ENCODE results near the gene AP1G1.
"Not testable (repeated sequence)": the region's sequence is repeated elsewhere in the genome, so short reads cannot be mapped to it uniquely, and the experiment has no call there.

AP1G1 gene

GRCh38 chr16:71807905-71808592, 585 bp downstream of the AP1G1 start:
- DNase-seq: no peak

DNA sequence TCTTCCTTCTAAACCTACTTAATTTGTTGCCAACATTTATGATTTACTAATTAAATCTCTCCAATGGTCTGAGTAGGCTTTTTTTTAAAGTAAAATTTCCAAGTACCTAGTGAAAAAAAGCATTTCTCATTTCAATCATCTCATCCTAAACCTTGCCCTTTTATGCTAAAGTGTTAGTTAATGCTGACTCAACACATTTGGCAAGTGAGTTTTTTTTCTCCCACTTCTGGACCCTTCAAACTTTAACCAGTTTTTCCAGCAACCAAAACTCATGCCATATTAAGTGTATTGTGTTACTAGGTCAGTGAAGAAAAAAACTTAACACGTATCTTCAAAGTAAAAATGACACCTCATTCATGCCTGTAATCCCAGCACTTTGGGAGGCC, 5.3 kb downstream of the AP1G1 start:
- no peak for DNase-seq

- DNase-seq: no peak
Observed at GRCh38 chr16:71796501-71797097, 12.0 kb downstream of the AP1G1 start.

GRCh38 chr16:71794943-71795342, 13.7 kb downstream of the AP1G1 start:
- DNase-seq: no peak

GRCh38 chr16:71794018-71794417, 14.6 kb downstream of the AP1G1 start:
- DNase-seq: no peak

DNA sequence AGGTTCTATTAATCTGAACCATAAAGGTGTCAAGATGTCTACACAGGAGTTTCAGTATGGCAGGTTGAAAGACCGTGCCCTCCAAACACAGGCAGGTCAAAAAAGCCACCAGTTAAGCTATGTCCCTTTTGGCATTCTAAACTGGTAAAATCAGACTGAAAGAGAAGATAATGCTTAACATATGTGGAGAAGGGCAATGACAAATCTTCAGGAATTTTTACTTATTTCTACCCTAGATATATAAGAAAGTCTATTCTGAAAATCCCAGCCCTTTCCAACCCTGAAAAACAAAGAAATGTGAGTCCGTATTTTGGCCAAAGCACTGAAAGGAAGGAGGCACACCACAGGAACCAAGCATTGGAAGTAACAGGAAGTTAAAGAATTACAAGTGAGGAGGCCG, 16.5 kb downstream of the AP1G1 start:
- DNase-seq: no peak

- not testable (repeated sequence) for DNase-seq
Observed at GRCh38 chr16:71790329-71790728, 18.3 kb downstream of the AP1G1 start.

DNA sequence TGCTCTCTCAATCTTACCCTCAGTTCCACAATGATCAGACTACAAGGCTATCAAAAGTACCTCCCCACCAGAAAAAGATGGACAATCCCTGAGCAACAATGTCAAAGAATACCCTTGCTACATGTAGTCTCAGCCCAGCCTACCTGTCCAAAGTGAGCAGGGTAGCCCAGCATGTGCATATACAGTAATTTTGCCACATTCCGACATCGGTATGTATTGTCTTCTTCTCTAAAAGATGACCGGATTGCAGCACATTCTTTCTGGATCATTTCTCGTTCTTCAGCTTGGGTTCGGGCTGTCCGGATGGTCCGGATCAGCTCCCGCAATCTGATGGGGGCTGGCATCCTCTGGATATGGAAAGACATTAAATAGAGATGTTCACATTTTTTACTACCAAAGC, 19.5 kb downstream of the AP1G1 start:
- DNase-seq: no peak

DNA sequence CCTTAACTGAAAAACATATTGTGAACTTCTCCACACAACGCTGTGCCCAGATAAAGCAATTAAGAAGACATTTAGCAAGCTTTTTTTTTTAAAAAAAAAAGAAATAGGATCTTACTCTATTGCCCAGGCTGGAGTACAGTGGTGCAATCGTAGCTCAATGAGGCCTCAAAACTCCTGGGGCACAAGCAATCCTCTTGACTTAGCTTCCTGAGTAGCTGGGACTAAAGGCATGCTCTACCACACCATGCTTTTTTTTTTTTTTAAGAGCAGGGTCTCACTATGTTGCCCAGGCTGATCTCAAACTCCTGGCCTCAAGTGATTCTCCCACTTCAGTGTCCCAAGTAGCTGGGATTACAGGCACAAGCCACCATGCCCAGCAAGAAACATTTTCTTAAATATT, 20.1 kb downstream of the AP1G1 start:
- no peak for DNase-seq

DNA sequence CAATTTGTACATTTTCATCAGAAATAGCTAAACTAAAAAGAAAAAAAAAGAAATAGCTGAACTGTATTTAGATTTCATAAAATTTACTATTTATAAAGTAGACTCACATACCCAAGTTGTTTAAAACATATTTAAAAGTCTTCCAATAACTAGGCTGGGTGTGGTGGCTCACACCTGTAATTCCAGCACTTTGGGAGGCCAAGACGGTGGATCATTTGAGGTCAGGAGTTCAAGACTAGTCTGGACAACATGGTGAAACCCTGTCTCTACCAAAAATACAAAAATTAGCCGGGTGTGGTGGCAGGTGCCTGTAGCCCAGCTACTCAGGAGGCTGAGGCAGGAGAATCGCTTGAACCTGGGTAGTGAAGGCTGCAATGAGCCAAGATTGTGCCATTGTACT, 23.5 kb downstream of the AP1G1 start:
- DNase-seq: not testable (repeated sequence)

DNA sequence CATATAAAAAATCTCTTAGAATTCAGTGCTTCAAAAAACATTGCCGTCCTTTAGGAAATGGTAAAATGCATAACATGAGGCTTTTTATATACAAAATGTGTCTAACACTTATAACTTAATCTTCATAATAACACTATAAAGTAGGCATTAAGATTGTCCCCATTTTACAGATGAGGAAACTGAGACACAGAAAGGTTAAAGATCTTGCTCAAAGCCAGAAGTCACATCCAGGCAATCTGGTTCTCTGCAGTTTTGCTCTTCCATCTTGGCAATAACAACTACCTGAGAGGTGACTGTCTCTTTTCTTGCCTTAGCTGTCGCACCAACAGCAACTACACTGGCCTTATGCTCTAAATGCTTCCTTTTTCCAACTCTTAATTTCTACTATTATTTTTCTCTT, 24.5 kb downstream of the AP1G1 start:
- no peak for DNase-seq

GRCh38 chr16:71781741-71782140, 26.9 kb downstream of the AP1G1 start:
- no peak for DNase-seq

DNA sequence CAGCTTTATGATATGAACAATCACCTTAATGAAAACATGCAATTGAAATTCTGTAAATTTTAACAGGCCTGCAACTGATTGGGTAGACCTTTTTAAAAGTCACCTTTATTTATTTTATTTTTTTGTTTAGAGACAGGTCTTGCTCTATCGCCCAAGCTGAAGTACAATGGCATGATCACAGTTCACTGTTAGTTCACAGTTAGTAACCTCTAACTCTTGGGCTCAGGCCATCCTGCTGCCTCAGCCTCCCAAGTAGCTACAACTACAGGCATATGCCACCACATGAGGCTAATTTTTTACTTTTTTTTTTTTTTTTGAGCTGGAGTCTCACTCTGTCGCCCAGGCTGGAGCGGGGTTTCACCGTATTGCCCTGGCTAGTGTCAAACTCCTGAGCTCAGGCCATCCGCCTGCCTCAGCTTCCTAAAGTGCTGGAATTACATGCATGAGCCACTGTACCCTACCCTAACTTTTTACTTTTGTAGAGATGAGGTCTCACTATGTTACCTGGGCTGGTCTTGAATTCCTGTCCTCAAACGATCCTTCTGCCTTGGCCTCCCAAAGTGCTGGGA, 28.0 kb downstream of the AP1G1 start:
- no peak for DNase-seq

DNA sequence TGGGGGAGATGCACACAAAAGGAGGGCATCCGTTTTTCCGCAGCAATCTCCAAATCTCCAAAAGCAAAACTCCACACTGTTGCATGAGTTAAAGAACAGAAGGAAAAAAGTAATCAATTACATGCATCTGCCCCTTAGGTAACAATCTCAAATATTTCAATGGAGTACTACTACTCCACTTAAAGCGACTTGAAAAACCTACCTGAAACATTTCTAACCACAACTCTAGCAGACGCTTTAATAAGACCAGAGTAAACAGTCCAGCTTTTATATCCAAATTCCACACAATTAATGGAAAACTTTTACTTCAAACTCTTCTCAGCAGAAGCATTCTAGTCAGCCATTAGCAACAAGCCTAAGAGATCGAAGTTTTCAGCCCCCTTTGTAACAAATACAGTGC, 29.9 kb downstream of the AP1G1 start:
- no peak for DNase-seq

DNA sequence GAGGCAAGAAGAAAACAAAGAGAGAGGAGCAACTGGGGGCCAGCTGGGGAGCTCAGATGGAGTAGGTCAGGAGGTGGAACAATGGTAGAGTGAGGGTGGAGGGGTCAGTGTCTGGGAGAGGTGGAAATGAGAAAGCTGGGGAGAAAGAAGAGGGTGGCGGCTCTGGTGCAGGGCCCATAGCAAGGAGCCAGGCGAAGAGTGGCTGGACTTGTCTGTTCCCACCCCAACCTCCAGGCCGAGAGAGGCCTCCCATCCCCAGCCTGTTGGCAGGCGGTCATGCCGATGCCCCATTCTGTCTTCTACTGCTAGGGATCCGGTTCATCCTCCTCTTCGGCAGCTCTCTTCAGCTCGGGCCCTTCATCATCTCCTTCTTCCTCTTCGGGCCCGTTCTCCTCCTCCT, 31.3 kb downstream of the AP1G1 start:
- no peak for DNase-seq

DNA sequence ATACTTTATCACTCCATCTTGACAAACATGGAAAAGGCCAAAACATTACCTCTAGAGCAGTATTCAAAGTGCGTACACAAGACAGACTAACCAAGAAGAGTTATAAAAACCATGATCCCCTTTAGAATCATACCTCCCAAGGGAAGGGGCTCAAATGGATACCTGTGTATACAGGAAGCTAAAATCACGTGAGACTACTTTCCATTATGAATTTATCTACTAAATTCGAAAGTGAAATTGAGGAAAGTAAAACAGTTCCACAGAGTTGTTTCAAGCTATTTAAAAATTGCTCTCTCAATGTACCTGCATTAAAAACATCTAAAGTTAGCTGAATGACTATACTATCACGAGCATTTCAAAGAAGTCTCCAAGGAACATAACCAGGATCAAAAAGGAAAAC, 32.7 kb downstream of the AP1G1 start:
- DNase-seq: no peak

DNA sequence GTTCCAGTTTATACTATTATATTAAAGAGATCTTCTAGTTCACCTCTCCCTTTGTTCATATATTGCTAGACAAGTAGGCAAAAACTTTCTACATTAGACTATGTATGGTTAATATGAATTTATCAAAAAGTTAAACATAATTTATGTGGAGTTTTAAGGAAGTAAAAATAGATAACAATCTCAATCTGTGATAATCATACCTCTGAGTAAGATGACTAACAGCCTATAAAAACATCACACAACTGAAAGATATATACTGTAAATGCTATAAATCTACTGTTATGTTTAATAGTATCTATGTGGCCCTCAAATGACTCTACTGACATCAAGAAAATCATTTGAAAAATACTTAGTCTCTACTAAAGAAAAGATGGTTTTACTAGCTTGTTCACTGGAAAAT, 37.1 kb downstream of the AP1G1 start:
- DNase-seq: no peak

- no peak for DNase-seq
Observed at GRCh38 chr16:71769222-71769621, 39.4 kb downstream of the AP1G1 start.

GRCh38 chr16:71767060-71767900, 41.4 kb downstream of the AP1G1 start:
- DNase-seq: no peak

DNA sequence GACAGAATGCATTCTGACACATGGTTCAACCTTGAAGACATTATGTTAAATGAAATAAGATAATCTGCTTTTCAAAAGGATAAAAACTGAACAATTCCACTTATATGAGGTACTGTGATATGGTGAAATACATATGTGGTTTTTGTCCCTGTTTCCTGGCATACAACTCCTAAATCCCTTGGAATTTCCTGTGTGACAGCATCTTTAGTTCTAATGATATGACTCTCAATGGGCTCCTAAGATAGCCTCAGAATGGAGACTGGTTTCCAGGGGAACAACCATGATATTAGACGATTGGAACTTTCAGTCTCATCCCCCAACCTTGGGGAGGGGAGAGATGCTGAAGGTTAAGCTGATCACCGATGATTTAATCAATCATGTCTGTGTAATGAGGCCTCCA, 46.4 kb downstream of the AP1G1 start:
- DNase-seq: no peak

GRCh38 chr16:71761097-71761496, 47.5 kb downstream of the AP1G1 start:
- no peak for DNase-seq

- no peak for DNase-seq
Observed at GRCh38 chr16:71758293-71758760, 50.3 kb downstream of the AP1G1 start.

- DNase-seq: no peak
Observed at GRCh38 chr16:71754652-71755051, 54.0 kb downstream of the AP1G1 start.

DNA sequence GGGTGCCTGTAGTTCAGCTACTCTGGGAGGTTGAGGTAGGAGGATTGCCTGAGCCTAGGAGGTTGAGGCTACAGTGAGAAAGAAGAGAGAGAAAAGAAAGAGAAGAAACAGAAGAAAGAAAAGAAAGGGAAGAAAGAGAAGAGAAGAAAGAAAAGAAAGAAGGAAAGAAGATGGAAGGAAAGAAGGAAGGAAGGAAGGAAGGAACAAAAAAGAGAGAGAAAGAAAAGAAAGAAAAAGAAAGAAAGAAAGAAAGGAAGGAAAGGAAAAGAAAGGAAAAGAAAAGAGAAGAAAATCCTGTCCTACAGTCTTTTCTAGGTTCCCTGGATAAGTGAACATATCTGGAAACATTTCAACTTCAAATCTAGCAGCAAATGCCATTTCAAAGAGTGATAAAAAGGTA, 54.5 kb downstream of the AP1G1 start:
- no peak for DNase-seq
